HG03097 (cell line): Measurements from ENCODE around the gene HK1.
"Not testable (repeated sequence)": the region's sequence is repeated elsewhere in the genome, so short reads cannot be mapped to it uniquely, and the experiment has no call there.

Source experiments
- ATAC-seq: cut with Tn5 transposase; IDR thresholded peaks from one replicate; pipeline ENCODE4 v1.9.1; 2021; ENCODE audit not compliant: unreplicated experiment, low FRiP score

HK1 gene

DNA sequence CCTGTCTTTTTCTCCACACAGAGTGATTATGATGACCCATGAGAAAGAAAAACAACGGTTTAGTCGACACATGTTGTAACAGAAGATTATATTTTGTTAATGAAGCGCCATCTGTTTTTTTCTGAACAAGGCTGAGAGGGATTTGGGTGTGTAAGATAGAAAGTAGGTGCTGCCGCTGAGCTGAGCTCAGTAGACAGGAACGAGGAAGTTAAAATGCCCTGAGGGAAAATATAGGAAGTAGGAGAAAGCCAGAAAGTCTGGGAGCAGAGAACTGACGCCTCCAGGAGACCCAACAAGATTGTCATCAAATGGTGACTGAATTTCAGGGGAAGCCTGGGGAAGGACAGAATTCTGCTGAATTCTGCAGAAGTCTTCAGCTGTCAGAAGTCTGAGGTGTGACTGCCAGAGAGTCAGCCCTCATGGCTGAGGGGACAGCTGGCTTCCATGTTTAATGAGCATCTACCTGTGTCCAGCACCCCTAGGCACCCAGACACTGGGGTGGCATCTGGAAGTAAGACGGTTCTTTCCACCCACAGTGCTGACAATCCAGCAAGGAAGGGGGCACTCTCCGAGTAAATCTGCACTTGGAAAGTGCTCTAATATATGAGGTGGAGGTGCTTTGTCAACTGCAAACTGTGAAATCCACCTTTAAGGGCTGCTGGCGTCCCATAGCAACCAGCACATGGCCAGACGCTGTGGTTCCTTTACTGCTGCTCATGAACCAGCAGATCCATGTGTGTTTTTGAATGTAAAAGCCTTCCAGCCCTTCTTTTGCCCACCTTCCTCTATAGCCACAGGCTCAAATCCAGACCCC is 160.4 kb downstream of the HK1 start:
- no peak for ATAC-seq

DNA sequence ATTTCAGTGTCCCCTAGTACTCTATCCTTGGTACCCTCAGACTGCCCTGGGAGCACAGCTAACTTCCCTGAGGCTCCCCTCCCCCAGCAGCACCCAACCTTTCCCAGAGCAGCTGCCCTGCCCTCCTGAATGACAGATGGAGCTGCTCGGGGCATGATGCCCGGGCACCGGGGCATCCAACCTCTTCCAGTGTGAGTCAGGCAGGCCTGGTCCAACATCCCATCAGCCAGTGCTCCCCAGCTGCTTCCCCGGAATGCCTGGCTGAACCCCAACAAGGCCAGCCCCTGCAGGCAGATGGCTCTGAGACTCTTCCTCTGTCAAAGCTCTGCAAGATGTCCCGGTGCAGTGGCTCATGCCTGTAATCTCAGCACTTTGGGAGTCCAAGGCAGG is 161.0 kb downstream of the HK1 start:
- no peak for ATAC-seq

DNA sequence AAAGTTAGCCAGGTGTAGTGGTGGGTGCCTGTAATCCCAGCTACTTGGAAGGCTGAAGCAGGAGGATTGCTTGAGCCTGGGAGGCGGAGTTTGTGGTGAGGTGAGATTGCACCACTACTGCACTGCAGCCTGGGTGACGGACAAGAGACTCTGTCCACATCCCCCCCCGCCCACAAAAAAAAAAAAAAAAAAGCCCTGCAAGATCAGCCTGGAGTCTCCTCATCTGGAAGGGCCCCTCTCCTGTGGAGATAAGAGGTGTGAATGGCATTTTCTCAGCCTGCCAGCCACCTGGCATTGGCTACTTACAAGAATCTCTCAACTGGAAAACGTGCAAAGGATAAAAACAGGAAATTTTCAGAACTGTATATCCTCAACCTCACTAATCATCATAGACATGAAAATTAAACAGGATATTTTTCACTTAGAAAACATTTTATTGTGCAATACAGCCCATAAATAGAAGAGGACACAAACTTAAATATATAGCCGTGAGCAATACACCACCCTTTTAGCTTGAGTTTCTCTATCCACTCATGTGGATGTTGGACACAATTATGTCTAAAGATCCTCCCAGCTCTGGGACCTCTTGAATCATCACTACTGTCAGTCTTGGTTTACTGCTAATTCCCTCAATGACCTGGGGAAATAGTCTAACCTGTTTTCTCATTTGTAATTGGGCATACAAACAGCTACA is 161.7 kb downstream of the HK1 start:
- no peak for ATAC-seq

DNA sequence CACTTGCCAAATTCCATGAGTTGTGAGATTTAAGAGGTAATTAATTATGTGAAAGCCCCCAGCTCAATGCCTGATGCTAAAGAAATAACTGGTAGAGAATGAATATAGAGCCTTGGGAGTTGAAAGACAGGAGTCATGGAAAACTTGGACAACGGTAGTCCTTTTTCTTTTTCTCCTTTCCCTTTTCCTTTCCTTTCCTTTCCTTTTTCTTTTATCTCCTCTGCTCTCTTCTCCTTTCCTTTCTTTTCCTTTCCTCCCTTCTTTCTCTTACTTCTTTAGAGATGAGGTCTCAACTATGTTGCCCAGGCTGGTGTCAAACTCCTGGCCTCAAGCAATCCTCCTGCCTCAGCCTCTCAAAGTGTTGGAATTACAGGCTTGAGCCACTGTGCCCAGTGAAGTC is 165.1 kb downstream of the HK1 start:
- no peak for ATAC-seq

DNA sequence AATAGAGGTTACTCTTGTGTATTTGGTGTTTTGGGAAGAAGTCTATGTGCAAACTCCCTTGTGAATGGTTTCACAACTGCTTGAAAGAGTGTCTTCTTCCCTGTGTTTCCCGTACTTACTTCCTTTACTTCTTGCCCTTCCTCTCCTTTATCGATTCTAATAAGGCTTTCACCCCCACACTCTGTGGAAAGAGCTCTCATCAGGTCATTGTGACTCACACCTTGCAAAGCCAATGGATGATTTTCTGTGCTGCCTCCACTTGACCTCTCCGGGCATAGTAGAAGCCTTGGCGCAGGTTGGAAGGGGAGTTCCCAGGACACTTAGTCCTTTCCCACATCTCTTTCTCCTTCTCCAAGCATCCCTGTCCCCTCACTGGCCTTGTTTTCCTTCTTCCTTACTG is 166.7 kb downstream of the HK1 start:
- no peak for ATAC-seq

DNA sequence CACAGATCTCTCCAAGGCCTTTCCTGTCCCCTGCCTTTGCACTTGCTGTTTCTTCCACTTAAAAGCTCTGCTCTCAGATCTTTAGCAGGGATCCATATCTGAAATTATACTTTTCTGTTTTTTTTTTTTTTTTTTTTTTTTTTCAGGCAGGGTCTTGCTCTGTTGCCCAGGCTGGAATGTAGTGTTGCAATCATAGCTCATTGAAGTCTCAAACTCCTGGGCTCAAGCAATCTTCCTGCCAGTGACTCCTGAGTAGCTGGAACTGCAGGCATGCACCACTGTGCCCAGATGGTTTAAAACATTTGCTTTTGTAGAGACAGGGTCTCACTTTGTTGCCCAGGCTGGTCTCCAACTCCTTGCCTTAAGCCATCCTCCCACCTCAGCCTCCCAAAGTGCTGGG is 167.9 kb downstream of the HK1 start:
- no peak for ATAC-seq

DNA sequence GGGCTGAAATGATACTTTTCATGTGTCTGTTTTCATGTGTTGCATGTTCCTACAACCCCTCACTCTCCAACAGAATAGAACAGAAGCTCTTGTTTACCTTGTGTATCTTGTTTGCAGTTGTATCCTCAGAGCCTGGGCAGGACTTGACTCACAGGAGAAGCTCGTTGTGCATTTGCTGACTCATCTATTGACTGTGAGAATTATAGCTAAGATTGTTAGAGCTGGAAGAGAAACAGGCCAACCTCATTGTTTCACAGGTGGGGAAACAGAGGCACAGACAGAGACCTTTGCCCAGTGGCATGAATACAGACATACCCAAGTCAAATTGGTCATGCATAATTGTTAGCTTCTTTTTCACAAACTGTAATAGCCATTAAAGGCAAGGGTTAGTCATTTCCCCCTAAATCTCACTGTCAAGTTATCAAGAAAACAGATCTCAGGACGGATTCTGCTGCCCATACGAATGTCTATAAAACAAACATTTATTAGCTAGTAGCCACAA is 168.4 kb downstream of the HK1 start:
- no peak for ATAC-seq

DNA sequence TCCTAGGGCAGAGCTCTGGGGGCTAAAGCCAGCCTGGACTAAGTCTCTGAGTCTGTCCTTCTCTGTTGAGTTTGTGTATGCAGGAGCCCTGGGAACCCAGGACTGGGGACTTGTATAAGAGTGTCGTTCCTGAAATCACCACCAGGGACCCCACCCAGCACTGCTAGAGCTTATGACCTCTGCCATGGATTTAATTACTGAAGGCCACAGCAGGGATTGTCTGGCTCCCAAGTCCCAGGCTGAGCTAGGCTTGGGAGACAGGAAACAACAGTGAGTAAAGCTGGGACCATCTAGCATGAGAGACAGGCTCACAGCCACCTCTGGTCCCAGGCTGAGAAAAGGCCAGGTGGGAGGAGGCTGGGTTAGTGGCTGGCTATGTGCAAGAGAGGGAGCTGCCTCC is 171.5 kb downstream of the HK1 start:
- no peak for ATAC-seq

DNA sequence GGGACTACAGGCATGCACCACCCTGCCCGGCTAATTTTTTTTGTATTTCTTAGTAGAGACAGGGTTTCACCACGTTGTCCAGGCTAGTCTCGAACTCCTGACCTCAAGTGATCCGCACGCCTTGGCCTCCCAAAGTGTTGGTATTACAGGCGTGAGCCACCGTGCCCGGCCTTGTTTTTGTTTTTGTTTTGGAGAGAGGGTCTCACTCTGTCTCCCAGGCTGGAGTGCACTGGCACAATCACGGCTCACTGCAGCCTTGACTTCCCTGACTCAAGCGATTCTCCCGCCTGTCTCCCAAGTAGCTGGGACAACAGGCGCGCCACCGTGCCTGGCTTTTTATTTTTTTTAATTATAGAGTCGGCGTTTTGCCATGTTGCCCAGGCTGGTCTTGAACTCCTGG is 172.1 kb downstream of the HK1 start:
- not testable (repeated sequence) for ATAC-seq

DNA sequence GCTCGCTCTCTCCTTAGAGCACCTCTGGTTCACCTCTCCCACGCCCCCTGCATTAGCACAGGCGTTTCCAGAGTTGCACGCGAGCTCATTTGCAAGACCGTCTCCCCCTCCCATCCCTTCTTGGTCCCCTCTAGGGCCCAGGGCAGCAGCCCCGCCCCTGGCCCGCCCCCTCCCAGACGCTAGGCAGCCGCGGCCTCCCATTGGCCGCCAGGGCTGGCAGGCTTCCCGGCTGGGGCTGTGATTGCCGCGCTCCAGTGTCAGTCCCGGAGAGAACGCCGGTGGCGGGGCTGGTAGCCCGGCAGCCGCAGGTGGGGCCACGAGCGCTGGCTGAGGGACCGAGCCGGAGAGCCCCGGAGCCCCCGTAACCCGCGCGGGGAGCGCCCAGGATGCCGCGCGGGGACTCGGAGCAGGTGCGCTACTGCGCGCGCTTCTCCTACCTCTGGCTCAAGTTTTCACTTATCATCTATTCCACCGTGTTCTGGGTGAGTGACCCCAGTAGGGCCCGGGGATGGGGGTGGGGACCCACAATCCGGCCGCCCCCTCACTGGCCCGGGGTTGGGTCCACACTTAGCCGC is 173.0 kb downstream of the HK1 start, which contains the start of gene TSPAN15:
Gene TSPAN15 (plus strand): TSS at position 257 of the 575 bp plus-strand sequence. CDS start 130 bp downstream, at position 387.
- ATAC-seq: peak; percentile 74
